ENCODE data around the gene PHLDA2.

- TF ChIP-seq ZSCAN30 (tag by site-specific recombination; IDR thresholded peaks at IDR 0.05), result 0 out of 2 replicates have a peak, but pooled peaks have one; percentile 43
- TF ChIP-seq CTCF (tag by site-specific recombination; IDR thresholded peaks at IDR 0.05), result peak; percentile 71
- TF ChIP-seq, protein P1, sequence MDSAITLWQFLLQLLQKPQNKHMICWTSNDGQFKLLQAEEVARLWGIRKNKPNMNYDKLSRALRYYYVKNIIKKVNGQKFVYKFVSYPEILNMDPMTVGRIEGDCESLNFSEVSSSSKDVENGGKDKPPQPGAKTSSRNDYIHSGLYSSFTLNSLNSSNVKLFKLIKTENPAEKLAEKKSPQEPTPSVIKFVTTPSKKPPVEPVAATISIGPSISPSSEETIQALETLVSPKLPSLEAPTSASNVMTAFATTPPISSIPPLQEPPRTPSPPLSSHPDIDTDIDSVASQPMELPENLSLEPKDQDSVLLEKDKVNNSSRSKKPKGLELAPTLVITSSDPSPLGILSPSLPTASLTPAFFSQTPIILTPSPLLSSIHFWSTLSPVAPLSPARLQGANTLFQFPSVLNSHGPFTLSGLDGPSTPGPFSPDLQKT (IDR thresholded peaks at IDR 0.05; ENCODE audit: borderline replicate concordance, low read depth, low read length), result no peak
- no peak for TF ChIP-seq ZNF514 (tag by site-specific recombination; IDR thresholded peaks at IDR 0.05)
- no peak for TF ChIP-seq PRDM1 (tag by site-specific recombination; IDR thresholded peaks at IDR 0.05)
- TF ChIP-seq ZXDB (tag by site-specific recombination; IDR thresholded peaks at IDR 0.05), result no peak
- no peak for TF ChIP-seq MZF1 (tag by site-specific recombination; IDR thresholded peaks at IDR 0.05; ENCODE audit: borderline replicate concordance)
- no peak for TF ChIP-seq ZNF391 (tag by site-specific recombination; IDR thresholded peaks at IDR 0.05; ENCODE audit: borderline replicate concordance, low read depth)
- peak; percentile 37; the same call in 1 of the 2 replicates for TF ChIP-seq ZNF600 (tag by site-specific recombination; IDR thresholded peaks at IDR 0.05)
- no peak for TF ChIP-seq ZNF704 (tag by site-specific recombination; IDR thresholded peaks at IDR 0.05)
- peak; percentile 55 for TF ChIP-seq SP2 (tag by site-specific recombination; IDR thresholded peaks at IDR 0.05)
- TF ChIP-seq, protein P2, sequence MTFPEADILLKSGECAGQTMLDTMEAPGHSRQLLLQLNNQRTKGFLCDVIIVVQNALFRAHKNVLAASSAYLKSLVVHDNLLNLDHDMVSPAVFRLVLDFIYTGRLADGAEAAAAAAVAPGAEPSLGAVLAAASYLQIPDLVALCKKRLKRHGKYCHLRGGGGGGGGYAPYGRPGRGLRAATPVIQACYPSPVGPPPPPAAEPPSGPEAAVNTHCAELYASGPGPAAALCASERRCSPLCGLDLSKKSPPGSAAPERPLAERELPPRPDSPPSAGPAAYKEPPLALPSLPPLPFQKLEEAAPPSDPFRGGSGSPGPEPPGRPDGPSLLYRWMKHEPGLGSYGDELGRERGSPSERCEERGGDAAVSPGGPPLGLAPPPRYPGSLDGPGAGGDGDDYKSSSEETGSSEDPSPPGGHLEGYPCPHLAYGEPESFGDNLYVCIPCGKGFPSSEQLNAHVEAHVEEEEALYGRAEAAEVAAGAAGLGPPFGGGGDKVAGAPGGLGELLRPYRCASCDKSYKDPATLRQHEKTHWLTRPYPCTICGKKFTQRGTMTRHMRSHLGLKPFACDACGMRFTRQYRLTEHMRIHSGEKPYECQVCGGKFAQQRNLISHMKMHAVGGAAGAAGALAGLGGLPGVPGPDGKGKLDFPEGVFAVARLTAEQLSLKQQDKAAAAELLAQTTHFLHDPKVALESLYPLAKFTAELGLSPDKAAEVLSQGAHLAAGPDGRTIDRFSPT (tag by site-specific recombination; IDR thresholded peaks at IDR 0.05), result no peak
Measured at GRCh38 chr11:2892215-2892966, 36.8 kb downstream of the PHLDA2 start.
